K562 (cell line): ENCODE measurements around the gene C3. TPM values are rescaled to one million over a fixed set of nuclear protein-coding genes. Genes with fewer than 3 reads are reported as not detected.
A peak's percentile ranks its signal among the peaks of the same experiment; 100 is the strongest.

Experiments used
- ATAC-seq: fragments of 200-7000 bp; cut with Tn5 transposase; 3 replicates; pipeline ENCODE4 v1.9.1; 2020; ENCODE audit warnings: moderate library complexity
- BruUV-seq: library from RNA; stranded (reverse); fragments of 400-500 nt; replicated peaks from 2 replicates; lab custom pipeline; 2021; lab: Mats Ljungman, UMichigan
- CTCF ChIA-PET: fragments of 300-600 bp; formaldehyde crosslinking; extraction: SDS; loops from one replicate; lab custom pipeline; 2021; ENCODE audit warnings: low intra/inter-chr PET ratio; lab: Yijun Ruan, JAX
- POLR2A ChIA-PET: fragments of 300-600, 350-650 bp; sonication (Branson Sonifier 250); formaldehyde crosslinking; extraction: SDS; loops from one replicate; lab custom pipeline; 2021; ENCODE audit warnings: antibody characterized with exemption, inconsistent platforms; lab: Yijun Ruan, JAX
- DNase-seq, 4 experiments: peaks; one replicate each; pipeline versions ENCODE4 v3.0.0 to v3.0.0-alpha.2; 2011 to 2018; ENCODE audit warnings: low spot score in 3 of 4, mixed read lengths in 3 of 4; ENCODE audit errors: extremely low read depth in 1 of 4
- FAIRE-seq: peaks from 2 replicates; lab custom pipeline; 2011; peaks lifted over from hg19 to GRCh38; lab: Jason Lieb, UNC
- H2AFZ ChIP-seq: 2 replicates; pipeline ENCODE4 v1.6.0; 2011; ENCODE audit warnings: low read depth, low read length, control low read depth, inconsistent platforms
- H3K27ac ChIP-seq: fragments of 200-600 bp; 3 replicates; pipeline ENCODE4 v1.8.0; 2011; ENCODE audit warnings: low read depth, mild to moderate bottlenecking, control low read depth, inconsistent platforms, low read length, moderate library complexity, mixed read lengths; ENCODE audit errors: extremely low read depth
- H3K27me3 ChIP-seq, 2 experiments: fragments of 300-600 bp in 1 of 2; 2 replicates in 1 of 2; 3 replicates in 1 of 2; pipeline versions ENCODE4 v1.6.0 to v1.8.0; 2011; ENCODE audit warnings: inconsistent platforms in 2 of 2, low read length in 2 of 2, mild to moderate bottlenecking in 1 of 2, mixed read lengths in 1 of 2, moderate library complexity in 1 of 2; ENCODE audit not compliant: control insufficient read depth in 2 of 2, insufficient read depth in 2 of 2
- H3K36me3 ChIP-seq: fragments of 300-600 bp; 3 replicates; pipeline ENCODE4 v1.8.0; 2011; ENCODE audit warnings: mild to moderate bottlenecking, low read length, inconsistent platforms; ENCODE audit not compliant: control insufficient read depth, insufficient read depth
- H3K4me1 ChIP-seq, 2 experiments: fragments of 200-600 bp in 1 of 2; replicated peaks in 1 of 2; 2 replicates in 1 of 2; 3 replicates in 1 of 2; pipeline versions ENCODE4 v1.5.1 to v1.8.0; 2011; ENCODE audit warnings: inconsistent platforms in 2 of 2, low read length in 2 of 2, mild to moderate bottlenecking in 1 of 2, mixed read lengths in 1 of 2, moderate library complexity in 1 of 2; ENCODE audit not compliant: control insufficient read depth in 2 of 2, insufficient read depth in 2 of 2
- H3K4me2 ChIP-seq: 2 replicates; pipeline ENCODE4 v1.6.1; 2011; ENCODE audit warnings: low read length, control low read depth, inconsistent platforms, mixed read lengths; ENCODE audit not compliant: insufficient read depth
- H3K4me3 ChIP-seq: fragments of 200-600 bp; sonication (generic), shearing (Covaris generic); 2 replicates; pipeline ENCODE4 v1.5.1; 2016; ENCODE audit warnings: control low read depth, inconsistent platforms
- H3K79me2 ChIP-seq: fragments of 200-600 bp; 3 replicates; pipeline ENCODE4 v1.8.0; 2011; ENCODE audit warnings: low read length, inconsistent platforms; ENCODE audit not compliant: control insufficient read depth, insufficient read depth
- H3K9ac ChIP-seq, 2 experiments: 2 replicates each; pipeline versions ENCODE4 v1.6.0 to v1.6.1; 2011; ENCODE audit warnings: low read depth in 2 of 2, low read length in 2 of 2, control low read depth in 1 of 2, inconsistent platforms in 1 of 2, mild to moderate bottlenecking in 1 of 2, mixed read lengths in 1 of 2; ENCODE audit not compliant: insufficient read depth in 1 of 2
- H3K9me1 ChIP-seq: one replicate; pipeline ENCODE4 v1.6.0; 2011; ENCODE audit warnings: inconsistent platforms, mild to moderate bottlenecking, low read length, moderate library complexity; ENCODE audit not compliant: control insufficient read depth, insufficient read depth
- H3K9me3 ChIP-seq: replicated peaks from 2 replicates; pipeline ENCODE4 v1.5.1; 2011; ENCODE audit warnings: low read depth, low read length, inconsistent platforms; ENCODE audit not compliant: control insufficient read depth, insufficient read depth
- H4K20me1 ChIP-seq: replicated peaks from 2 replicates; pipeline ENCODE4 v1.6.1; 2011; ENCODE audit warnings: low read length, inconsistent platforms, mixed read lengths; ENCODE audit not compliant: control insufficient read depth, insufficient read depth
- BRCA1 ChIP-seq, 2 experiments: fragments of 450-650 bp in 1 of 2; sonication (generic) in 1 of 2; formaldehyde crosslinking in 1 of 2; IDR thresholded peaks; 2 replicates each; pipeline versions ENCODE4 v1.5.0 to v1.6.1; 2017 to 2020; ENCODE audit warnings: mild to moderate bottlenecking in 1 of 2, missing genetic modification reagents in 1 of 2
- L3MBTL2 ChIP-seq: fragments of 450-650 bp; IDR thresholded peaks from 2 replicates; pipeline ENCODE4 v1.6.1; 2016; ENCODE audit warnings: mild to moderate bottlenecking, moderate library complexity
- MEF2A ChIP-seq: IDR thresholded peaks from 2 replicates; pipeline ENCODE4 v1.6.1; 2011; ENCODE audit warnings: low read depth, mild to moderate bottlenecking, low read length, moderate library complexity; ENCODE audit not compliant: control insufficient read depth
- NR2C1 ChIP-seq, 2 experiments: fragments of 450-650 bp; IDR thresholded peaks; 2 replicates each; pipeline ENCODE4 v1.6.1; 2017; ENCODE audit warnings: mild to moderate bottlenecking in 2 of 2, antibody characterized with exemption in 1 of 2, inconsistent platforms in 1 of 2, missing compliant biosample characterization in 1 of 2, missing genetic modification characterization in 1 of 2
- RNF2 ChIP-seq: sonication (generic); IDR thresholded peaks from 2 replicates; pipeline ENCODE4 v1.6.1; 2016
- ZNF24 ChIP-seq: fragments of 450-650 bp; IDR thresholded peaks from 2 replicates; pipeline ENCODE4 v1.6.1; 2016
- WGBS: fragments of 100-300 bp; shearing (Covaris generic); methylation state at CpG from one replicate; pipeline ENCODE4 v1.1.6; 2016; ENCODE audit warnings: low coverage, mixed read lengths; ENCODE audit not compliant: insufficient coverage; ENCODE audit errors: missing lambda C conversion rate; 5-methylcytosine and 5-hydroxymethylcytosine counted together
- in situ Hi-C: fragments of 300-500 bp; cut with MboI; formaldehyde crosslinking; loops from 4 replicates; pipeline ENCODE4 v1.15.0; 2018; ENCODE audit warnings: inconsistent platforms, mixed read lengths
- intact Hi-C: fragments of 100-400 bp; cut with micrococcal nuclease; formaldehyde crosslinking; loops from 2 replicates; pipeline ENCODE4 v1.14.2; 2022
- polyA plus RNA-seq, 8 experiments: library from polyadenylated mRNA; depleted of rRNA in 4 of 8; stranded (reverse) in 5 of 8; unstranded in 3 of 8; fragments of >200 nt; fragmentation: Nextera tagmentation in 2 of 8; fragmentation: Illumina TruSeq in 1 of 8; extraction: Ambion mirVana in 2 of 8; extraction: Trizol in 1 of 8; gene quantifications; 2 replicates each; pipeline versions ENCODE4 v1.2.1 to v1.2.3, GENCODE V29; 2011 to 2014; ENCODE audit warnings: inconsistent platforms in 1 of 8, missing spikeins in 1 of 8
- total RNA-seq, 7 experiments: library from RNA; depleted of rRNA in 6 of 7; stranded (reverse); fragments of >200 nt in 6 of 7; fragmentation: Illumina TruSeq in 2 of 7; extraction: Trizol in 2 of 7; gene quantifications; 2 replicates each; pipeline versions ENCODE4 v1.2.1 to v1.2.3, GENCODE V29; 2011 to 2021; ENCODE audit warnings: low replicate concordance in 1 of 7
- TF ChIP-seq, protein P1 (sequence below): fragments of 250-450 bp; sonication (Bioruptor Pico); IDR thresholded peaks from 2 replicates; pipeline ENCODE4 v1.5.0; 2020; ENCODE audit warnings: mild to moderate bottlenecking
- TF ChIP-seq, protein P2 (sequence below): fragments of 450-650 bp; IDR thresholded peaks from 2 replicates; pipeline ENCODE4 v1.6.1; 2016; ENCODE audit warnings: mild to moderate bottlenecking, moderate library complexity

C3 gene
- total and polyA plus RNA-seq, 9 of the 15 experiments (the other 6 are each of a cell fraction or from before 2014, with no cell fraction given): 0.59 to 10.6 (median 2.2) TPM

DNA sequence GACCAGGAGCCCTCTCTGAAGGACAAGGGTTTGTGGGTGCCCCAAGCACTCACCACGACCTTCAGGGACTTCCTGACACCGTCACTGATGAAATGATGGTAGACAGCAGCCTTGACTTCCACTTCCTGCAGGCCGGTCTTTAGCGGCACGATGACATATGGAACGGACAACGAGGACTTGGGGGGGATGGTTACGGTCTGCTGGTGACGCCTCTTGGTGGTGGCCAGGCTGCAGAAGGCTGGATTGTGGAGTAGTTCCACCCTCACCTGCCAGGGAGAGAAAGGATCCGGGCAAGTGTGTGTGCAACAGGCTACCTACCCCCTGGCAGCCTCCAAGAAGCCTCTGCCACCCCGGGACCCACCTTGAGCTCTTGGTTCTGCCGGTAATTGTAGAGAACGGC, 23.2 kb downstream of the C3 start:
- peak overlapping the region in 1 of 2 experiments; percentile 74; a peak in 2 of 4 replicates for H3K9ac ChIP-seq
- no peak overlapping the region for H3K27ac ChIP-seq
- no peaks in the 10 kb centered on the region for H4K20me1 ChIP-seq
- H3K4me2 ChIP-seq: peak overlapping the region; percentile 49; the same call in 1 of the 2 replicates
- peaks cover 5 to 6% of the 10 kb centered on the region in 2 experiments; a peak in 3 of 5 replicates for H3K27me3 ChIP-seq
- H2AFZ ChIP-seq: peak overlapping the region; percentile 89
- no TSS peak for BruUV-seq
- ChIA-PET CTCF (no interaction called here), POLR2A (interaction anchor here (1.1 kb wide), 1 partner anchor 9 kb away, joined by 3 read pairs; no protein-coding TSS in a partner anchor)
- intact Hi-C loops: no loop called here
- FAIRE-seq (peak; percentile 55), ATAC-seq (no peak; the same call in 2 of the 3 replicates), DNase-seq (peak in 1 of 4 experiments; percentile 26)
- H3K9me3 ChIP-seq: no peaks in the 10 kb centered on the region
- H3K36me3 ChIP-seq: no peaks in the 10 kb centered on the region
- H3K79me2 ChIP-seq: no peaks in the 10 kb centered on the region
- H3K9me1 ChIP-seq: no peaks in the 10 kb centered on the region
- in situ Hi-C loops: no loop called here
- WGBS: 18% methylated on average over 13 of the region's 13 CpGs
- H3K4me1 ChIP-seq: peaks cover 7 to 27% of the 10 kb centered on the region in 2 experiments; a peak in 3 of 5 replicates
- no peak overlapping the region for H3K4me3 ChIP-seq
- TF ChIP-seq RNF2 (no peak), ZNF24 (0 out of 2 replicates have a peak, but pooled peaks have one; percentile 20), NR2C1 (IDR thresholded peaks at IDR 0.05) (no peak), NR2C1 (tag; IDR thresholded peaks at IDR 0.05) (no peak), L3MBTL2 (peak; percentile 52; the same call in 1 of the 2 replicates), MEF2A (no peak), BRCA1 (IDR thresholded peaks at IDR 0.05) (no peak), BRCA1 (CRISPR knock-in tag; IDR thresholded peaks at IDR 0.05) (no peak)
- TF ChIP-seq, protein P1, sequence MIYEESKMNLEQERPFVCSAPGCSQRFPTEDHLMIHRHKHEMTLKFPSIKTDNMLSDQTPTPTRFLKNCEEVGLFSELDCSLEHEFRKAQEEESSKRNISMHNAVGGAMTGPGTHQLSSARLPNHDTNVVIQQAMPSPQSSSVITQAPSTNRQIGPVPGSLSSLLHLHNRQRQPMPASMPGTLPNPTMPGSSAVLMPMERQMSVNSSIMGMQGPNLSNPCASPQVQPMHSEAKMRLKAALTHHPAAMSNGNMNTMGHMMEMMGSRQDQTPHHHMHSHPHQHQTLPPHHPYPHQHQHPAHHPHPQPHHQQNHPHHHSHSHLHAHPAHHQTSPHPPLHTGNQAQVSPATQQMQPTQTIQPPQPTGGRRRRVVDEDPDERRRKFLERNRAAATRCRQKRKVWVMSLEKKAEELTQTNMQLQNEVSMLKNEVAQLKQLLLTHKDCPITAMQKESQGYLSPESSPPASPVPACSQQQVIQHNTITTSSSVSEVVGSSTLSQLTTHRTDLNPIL (CRISPR knock-in tag): no peak
- TF ChIP-seq, protein P2, sequence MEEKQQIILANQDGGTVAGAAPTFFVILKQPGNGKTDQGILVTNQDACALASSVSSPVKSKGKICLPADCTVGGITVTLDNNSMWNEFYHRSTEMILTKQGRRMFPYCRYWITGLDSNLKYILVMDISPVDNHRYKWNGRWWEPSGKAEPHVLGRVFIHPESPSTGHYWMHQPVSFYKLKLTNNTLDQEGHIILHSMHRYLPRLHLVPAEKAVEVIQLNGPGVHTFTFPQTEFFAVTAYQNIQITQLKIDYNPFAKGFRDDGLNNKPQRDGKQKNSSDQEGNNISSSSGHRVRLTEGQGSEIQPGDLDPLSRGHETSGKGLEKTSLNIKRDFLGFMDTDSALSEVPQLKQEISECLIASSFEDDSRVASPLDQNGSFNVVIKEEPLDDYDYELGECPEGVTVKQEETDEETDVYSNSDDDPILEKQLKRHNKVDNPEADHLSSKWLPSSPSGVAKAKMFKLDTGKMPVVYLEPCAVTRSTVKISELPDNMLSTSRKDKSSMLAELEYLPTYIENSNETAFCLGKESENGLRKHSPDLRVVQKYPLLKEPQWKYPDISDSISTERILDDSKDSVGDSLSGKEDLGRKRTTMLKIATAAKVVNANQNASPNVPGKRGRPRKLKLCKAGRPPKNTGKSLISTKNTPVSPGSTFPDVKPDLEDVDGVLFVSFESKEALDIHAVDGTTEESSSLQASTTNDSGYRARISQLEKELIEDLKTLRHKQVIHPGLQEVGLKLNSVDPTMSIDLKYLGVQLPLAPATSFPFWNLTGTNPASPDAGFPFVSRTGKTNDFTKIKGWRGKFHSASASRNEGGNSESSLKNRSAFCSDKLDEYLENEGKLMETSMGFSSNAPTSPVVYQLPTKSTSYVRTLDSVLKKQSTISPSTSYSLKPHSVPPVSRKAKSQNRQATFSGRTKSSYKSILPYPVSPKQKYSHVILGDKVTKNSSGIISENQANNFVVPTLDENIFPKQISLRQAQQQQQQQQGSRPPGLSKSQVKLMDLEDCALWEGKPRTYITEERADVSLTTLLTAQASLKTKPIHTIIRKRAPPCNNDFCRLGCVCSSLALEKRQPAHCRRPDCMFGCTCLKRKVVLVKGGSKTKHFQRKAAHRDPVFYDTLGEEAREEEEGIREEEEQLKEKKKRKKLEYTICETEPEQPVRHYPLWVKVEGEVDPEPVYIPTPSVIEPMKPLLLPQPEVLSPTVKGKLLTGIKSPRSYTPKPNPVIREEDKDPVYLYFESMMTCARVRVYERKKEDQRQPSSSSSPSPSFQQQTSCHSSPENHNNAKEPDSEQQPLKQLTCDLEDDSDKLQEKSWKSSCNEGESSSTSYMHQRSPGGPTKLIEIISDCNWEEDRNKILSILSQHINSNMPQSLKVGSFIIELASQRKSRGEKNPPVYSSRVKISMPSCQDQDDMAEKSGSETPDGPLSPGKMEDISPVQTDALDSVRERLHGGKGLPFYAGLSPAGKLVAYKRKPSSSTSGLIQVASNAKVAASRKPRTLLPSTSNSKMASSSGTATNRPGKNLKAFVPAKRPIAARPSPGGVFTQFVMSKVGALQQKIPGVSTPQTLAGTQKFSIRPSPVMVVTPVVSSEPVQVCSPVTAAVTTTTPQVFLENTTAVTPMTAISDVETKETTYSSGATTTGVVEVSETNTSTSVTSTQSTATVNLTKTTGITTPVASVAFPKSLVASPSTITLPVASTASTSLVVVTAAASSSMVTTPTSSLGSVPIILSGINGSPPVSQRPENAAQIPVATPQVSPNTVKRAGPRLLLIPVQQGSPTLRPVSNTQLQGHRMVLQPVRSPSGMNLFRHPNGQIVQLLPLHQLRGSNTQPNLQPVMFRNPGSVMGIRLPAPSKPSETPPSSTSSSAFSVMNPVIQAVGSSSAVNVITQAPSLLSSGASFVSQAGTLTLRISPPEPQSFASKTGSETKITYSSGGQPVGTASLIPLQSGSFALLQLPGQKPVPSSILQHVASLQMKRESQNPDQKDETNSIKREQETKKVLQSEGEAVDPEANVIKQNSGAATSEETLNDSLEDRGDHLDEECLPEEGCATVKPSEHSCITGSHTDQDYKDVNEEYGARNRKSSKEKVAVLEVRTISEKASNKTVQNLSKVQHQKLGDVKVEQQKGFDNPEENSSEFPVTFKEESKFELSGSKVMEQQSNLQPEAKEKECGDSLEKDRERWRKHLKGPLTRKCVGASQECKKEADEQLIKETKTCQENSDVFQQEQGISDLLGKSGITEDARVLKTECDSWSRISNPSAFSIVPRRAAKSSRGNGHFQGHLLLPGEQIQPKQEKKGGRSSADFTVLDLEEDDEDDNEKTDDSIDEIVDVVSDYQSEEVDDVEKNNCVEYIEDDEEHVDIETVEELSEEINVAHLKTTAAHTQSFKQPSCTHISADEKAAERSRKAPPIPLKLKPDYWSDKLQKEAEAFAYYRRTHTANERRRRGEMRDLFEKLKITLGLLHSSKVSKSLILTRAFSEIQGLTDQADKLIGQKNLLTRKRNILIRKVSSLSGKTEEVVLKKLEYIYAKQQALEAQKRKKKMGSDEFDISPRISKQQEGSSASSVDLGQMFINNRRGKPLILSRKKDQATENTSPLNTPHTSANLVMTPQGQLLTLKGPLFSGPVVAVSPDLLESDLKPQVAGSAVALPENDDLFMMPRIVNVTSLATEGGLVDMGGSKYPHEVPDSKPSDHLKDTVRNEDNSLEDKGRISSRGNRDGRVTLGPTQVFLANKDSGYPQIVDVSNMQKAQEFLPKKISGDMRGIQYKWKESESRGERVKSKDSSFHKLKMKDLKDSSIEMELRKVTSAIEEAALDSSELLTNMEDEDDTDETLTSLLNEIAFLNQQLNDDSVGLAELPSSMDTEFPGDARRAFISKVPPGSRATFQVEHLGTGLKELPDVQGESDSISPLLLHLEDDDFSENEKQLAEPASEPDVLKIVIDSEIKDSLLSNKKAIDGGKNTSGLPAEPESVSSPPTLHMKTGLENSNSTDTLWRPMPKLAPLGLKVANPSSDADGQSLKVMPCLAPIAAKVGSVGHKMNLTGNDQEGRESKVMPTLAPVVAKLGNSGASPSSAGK: peak; percentile 36; the same call in 1 of the 2 replicates
